ENCODE results near the gene SLC2A14.
"Not testable (repeated sequence)": the region's sequence is repeated elsewhere in the genome, so short reads cannot be mapped to it uniquely, and the experiment has no call there.

Gene SLC2A14

GRCh38 chr12:7833201-7833600, 39.5 kb downstream of the SLC2A14 start:
- DNase-seq, result not testable (repeated sequence)

DNA sequence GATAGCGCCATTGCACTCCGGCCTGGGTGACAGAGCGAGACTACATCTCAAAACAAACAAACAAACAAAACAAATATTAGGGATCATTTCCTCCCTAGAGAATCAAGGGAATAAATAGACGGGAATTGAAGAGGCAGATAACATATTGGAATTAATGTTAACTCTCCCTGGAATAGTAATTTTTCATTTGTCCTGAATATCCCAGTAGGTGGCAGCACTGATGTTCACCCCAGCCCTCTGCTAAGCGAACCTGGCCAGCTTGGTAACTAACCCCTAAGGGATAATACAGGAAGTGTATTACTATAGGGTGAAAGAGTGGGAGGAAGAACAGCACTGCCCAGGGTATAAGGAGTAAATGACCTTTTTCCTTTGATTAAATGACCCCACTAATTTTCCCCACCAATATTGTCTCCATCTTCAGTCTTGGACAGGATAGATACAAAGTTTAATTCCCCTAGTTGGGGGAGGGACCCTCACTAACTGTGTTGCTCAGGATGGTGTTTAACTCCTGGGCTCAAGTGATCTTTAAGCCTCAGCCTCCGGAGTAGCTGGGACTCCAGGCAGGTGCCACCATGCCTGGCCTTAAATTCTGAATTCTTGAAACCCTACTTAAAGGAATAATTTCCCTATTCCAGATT, 40.5 kb downstream of the SLC2A14 start:
- DNase-seq, result peak in 1 of 2 experiments; percentile 71

DNA sequence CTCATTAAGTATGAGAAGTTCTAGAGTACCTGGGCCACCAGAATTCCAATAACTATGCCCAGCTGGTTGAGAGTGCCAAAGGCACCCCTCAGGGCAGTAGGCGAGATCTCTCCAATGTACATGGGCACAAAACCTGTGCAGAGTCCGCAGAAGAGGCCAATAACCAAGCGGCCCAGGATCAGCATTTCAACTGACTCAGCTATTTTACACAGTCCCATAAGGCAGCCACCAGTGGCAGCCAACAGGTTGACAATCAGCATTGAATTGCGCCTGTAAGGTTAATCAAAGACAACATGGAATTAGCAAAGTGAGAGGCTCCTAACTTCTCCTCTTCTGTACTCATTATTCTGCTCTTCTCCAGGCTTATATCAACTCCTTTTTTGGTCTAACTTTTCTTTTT, 43.0 kb downstream of the SLC2A14 start:
- not testable (repeated sequence) for DNase-seq

DNA sequence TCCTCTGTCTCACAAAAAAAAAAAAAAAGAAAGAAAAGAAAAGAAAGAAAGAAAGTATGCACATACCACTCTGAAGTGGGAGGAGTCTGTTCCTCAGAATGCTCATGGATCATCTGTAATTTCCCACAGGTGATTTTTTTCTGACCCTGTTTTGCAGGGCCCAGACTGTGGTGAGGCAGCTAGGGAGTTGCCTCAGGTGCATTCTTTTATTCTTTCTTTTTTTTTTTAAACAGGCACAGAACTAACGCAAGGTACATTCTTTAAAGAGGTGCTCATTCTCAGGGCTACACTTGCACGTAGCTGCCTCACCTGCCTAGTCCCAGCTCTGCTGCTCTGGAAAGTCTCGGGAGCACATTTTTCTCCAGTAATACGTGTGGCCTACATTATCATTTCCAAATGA, 47.0 kb downstream of the SLC2A14 start:
- not testable (repeated sequence) for DNase-seq

- peak; percentile 43 to 76 for DNase-seq
Measured at GRCh38 chr12:7806863-7807487, 65.7 kb downstream of the SLC2A14 start.

DNA sequence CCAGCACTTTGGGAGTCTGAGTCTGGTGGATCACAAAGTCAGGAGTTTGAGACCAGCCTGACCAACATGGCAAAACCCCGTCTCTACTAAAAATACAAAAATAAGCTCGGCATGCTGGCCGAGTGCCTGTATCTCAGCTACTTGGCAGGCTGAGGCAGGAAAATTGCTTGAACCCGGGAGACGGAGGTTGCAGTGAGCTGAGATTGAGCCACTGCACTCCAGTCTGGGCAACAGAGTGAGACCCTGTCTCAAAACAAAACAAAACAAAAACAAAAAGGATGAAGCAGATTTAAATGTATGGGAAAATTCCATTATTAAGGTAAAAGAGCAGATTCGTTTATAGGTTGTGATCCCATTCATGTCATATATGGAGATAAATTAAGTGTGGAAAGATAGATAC, 66.4 kb downstream of the SLC2A14 start:
- not testable (repeated sequence) for DNase-seq

DNA sequence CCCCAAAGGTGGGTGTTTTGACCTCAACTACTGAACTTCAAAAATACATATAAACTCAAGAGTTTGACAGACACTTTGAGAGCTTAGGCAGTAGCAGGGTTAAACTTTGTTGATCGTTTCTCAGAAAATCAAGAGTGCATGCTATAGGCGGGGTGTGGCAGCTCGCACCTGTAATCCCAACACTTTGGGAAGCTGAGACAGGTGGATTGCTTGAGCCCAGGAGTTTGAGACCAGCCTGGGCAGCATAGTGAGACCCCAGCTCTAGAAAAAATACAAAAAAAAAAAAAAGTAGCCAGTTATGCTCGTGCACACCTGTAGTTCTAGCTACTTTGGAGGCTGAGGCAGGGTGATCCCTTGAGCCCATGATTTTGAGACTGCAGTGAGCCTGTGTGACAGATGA, 71.3 kb downstream of the SLC2A14 start:
- DNase-seq, result no peak

DNA sequence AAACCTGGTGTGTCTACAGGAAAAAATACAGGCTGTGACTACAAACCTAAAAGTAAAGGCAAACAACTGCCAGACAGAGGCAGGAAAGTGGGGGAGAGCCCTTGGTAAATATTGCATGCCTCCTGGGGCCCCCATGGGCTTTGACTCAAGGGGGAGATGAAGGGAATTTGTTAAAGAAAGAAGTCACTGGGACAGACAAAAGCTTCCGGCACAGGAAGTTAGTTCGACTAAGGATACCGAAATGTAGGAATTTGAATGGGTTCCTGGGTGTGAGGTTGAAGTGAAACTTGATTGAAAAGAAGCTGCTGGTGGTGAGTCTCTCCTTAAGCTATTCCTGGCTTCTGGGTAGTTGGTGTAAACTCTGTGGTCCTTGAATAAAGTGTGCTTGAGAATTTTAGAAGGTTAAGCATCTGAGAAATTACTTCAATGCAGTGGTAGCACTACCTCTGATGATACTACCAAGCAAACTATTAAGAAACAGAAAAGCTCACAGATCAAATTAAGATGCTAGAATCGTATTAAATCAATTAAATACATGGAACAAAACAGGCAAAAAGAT, 73.9 kb downstream of the SLC2A14 start:
- DNase-seq, result not testable (repeated sequence)

DNA sequence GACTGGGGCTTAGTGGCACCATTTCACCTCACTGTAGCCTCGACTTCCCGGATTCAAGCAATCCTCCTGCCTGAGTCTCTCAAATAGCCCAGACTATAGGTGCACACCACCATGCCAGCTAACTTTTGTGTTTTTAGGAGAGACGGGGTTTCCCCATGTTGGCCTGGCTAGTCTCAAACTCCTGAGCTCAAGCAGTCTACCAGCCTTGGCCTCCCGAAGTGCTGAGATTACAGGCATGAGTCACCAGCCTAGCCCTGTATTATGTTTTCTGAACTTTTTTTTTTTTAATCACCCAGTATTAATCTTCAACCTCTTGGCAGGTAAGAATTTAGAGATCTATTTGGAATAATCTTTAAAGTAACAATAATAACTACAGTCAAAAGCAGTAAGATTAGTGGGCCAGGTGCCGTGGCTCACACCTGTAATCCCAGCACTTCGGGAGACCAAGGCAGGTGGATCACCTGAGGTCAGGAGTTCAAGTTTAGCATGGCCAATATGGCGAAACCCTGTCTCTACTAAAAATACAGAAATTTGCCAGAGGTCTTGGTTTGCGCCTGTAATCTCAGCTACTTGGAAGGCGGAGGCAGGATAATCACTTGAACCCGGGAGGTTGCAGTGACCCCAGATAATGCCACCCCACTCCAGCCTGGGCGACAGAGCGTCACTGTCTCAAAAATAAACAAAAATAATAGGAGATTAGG, 74.9 kb downstream of the SLC2A14 start:
- DNase-seq, result no peak

- not testable (repeated sequence) for DNase-seq
Measured at GRCh38 chr12:7797269-7797668, 75.4 kb downstream of the SLC2A14 start.

- DNase-seq, result no peak
Measured at GRCh38 chr12:7793211-7793610, 79.5 kb downstream of the SLC2A14 start.

GRCh38 chr12:7788884-7789528, 83.7 kb downstream of the SLC2A14 start, which contains the start of gene NANOG:
Gene NANOG, plus strand, starts transcription at chr12:7789402. Its CDS starts 213 bp downstream, at chr12:7789615.
- not testable (repeated sequence) for DNase-seq

DNA sequence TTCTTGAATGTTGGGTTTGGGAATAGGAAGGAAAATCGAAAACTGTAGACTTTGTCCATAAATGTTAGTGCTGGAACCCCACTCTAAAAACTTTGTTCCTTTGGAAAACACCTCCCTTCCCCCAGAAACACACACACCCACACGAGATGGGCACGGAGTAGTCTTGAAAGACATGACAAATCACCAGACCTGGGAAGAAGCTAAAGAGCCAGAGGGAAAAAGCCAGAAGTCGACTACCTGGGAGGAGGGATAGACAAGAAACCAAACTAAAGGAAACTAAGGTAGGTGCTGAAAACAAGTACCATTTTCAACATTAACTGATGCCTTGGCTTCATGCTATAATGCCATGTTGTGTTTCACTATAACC, 84.4 kb downstream of the SLC2A14 start:
- DNase-seq, result no peak

GRCh38 chr12:7787574-7788293, 85.0 kb downstream of the SLC2A14 start:
- DNase-seq, result no peak

DNA sequence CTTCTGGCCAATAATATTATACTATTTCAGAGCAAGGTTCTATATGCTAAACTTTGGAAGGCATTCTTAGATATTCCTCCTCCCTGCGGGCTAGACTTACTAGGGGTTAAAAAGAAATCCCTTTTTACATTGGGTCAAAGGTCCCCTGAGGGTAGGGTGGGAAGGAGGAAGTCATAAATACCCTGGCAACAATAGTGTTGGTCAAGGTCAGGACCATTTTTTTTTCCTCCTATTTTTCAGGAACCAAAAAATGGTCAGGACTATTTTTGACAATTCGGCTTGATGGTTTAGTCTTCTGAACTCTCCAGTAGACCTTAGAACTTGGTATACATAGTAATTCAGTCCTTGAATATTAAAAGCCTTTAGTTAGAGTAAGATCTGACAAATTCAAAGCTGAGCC, 88.0 kb downstream of the SLC2A14 start:
- no peak for DNase-seq

GRCh38 chr12:7783433-7783832, 89.3 kb downstream of the SLC2A14 start:
- DNase-seq, result not testable (repeated sequence)

DNA sequence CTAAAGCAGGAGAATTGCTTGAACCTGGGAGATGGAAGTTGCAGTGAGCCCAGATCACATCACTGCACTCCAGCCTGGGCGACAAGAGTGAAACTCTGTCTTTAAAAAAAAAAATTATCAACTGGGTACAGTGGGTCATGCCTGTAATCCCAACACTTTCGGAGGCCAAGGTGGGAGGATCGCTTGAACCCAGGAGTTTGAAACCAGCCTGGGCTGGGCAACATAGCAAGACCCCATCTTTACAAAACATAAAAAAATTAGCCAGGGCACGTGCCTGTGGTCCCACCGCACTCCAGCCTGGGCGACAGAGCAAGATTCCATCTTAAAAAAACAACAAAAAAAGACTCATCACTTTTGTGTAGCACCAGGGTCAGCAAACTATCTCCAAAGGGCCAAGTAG, 90.7 kb downstream of the SLC2A14 start:
- DNase-seq, result no peak

GRCh38 chr12:7781274-7781673, 91.4 kb downstream of the SLC2A14 start:
- DNase-seq, result no peak

GRCh38 chr12:7769999-7770398, 102.7 kb downstream of the SLC2A14 start:
- DNase-seq, result no peak

All from SW 1271 (cell line).